Activated CD8-positive, alpha-beta T cell treated with anti-CD3 and anti-CD28 coated beads for 36 hours (primary cell): ENCODE results near the gene TTC24. TPM values are rescaled to one million over a fixed set of nuclear protein-coding genes. Genes with fewer than 3 reads are reported as not detected.
"Not testable (repeated sequence)": the region's sequence is repeated elsewhere in the genome, so short reads cannot be mapped to it uniquely, and the experiment has no call there.

Experiments
- ATAC-seq: fragments of 200-7000 bp; cut with Tn5 transposase; one replicate; pipeline ENCODE4 v1.10.0; 2021; ENCODE audit warnings: mild to moderate bottlenecking, moderate library complexity
- CTCF ChIA-PET: fragments of 350-600 bp; sonication (Branson Sonifier 250); formaldehyde crosslinking; loops from one replicate; lab custom pipeline; 2021; ENCODE audit warnings: antibody characterized with exemption; lab: Charles Lee
- POLR2A ChIA-PET: fragments of 350-600 bp; sonication (Branson Sonifier 250); formaldehyde crosslinking; loops from one replicate; lab custom pipeline; 2021; ENCODE audit warnings: antibody characterized with exemption; lab: Charles Lee
- DNase-seq: peaks from one replicate; pipeline ENCODE4 v3.0.0-alpha.2; 2020
- H3K27ac Mint-ChIP-seq: one replicate; pipeline ENCODE4 v1.8.0; 2021; ENCODE audit warnings: mild to moderate bottlenecking, mixed read lengths
- H3K27me3 Mint-ChIP-seq: one replicate; pipeline ENCODE4 v1.8.0; 2021; ENCODE audit warnings: mixed read lengths
- H3K36me3 Mint-ChIP-seq: one replicate; pipeline ENCODE4 v1.8.0; 2021; ENCODE audit warnings: low read depth, mixed read lengths
- H3K4me1 Mint-ChIP-seq: one replicate; pipeline ENCODE4 v1.8.0; 2021; ENCODE audit warnings: low read depth, mixed read lengths
- H3K4me3 Mint-ChIP-seq: one replicate; pipeline ENCODE4 v1.8.0; 2021; ENCODE audit warnings: mild to moderate bottlenecking, moderate library complexity, mixed read lengths
- H3K9me3 Mint-ChIP-seq: one replicate; pipeline ENCODE4 v1.8.0; 2021; ENCODE audit warnings: mixed read lengths
- CTCF ChIP-seq: fragments of 200-600 bp; IDR thresholded peaks from one replicate; pipeline ENCODE4 v1.8.0; 2022; ENCODE audit warnings: antibody characterized with exemption, mild to moderate bottlenecking
- intact Hi-C: fragments of 100-400 bp; cut with micrococcal nuclease; formaldehyde crosslinking; loops from one replicate; pipeline ENCODE4 v1.10.0; 2022
- total RNA-seq, 2 experiments: library from RNA; stranded (reverse); gene quantifications; one replicate each; pipeline ENCODE4 v1.2.3, GENCODE V29; 2021

TTC24 gene
- total RNA-seq, 2 experiments from 2014 or later = 19.8 to 20.2 TPM

GRCh38 chr1:156627313-156627880, 47.9 kb downstream of the TTC24 start:
- TF ChIP-seq CTCF = peak; percentile 66
- H3K4me1 Mint-ChIP-seq = peaks cover 10% of the 10 kb centered on the region
- peaks cover 43% of the 10 kb centered on the region for H3K27me3 Mint-ChIP-seq
- ChIA-PET POLR2A (interaction anchor here (0.6 to 1.1 kb wide), 3 partner anchors 18 to 78 kb away, joined by 3 read pairs; partner anchors contain the start of gene CRABP2), CTCF (interaction anchor here (0.6 to 12.4 kb wide), 41 partner anchors 8 to 334 kb away, joined by 3 to 273 read pairs (median 4); partner anchors contain the start of genes BCAN, CRABP2, HAPLN2 and IQGAP3)
- no peaks in the 10 kb centered on the region for H3K36me3 Mint-ChIP-seq
- H3K4me3 Mint-ChIP-seq = no peak overlapping the region
- H3K9me3 Mint-ChIP-seq = no peaks in the 10 kb centered on the region
- ATAC-seq (peak; percentile 45), DNase-seq (peak; percentile 60)
- intact Hi-C loops = no loop called here
- H3K27ac Mint-ChIP-seq = no peak overlapping the region

GRCh38 chr1:156629823-156630449, 50.4 kb downstream of the TTC24 start:
- Mint-ChIP-seq H3K4me1 (peaks cover 6% of the 10 kb centered on the region), H3K9me3 (no peaks in the 10 kb centered on the region), H3K27me3 (peaks cover 35% of the 10 kb centered on the region), H3K4me3 (no peak overlapping the region), H3K27ac (no peak overlapping the region), H3K36me3 (no peaks in the 10 kb centered on the region)
- intact Hi-C loops = no loop called here
- no peak for DNase-seq
- no peak for ATAC-seq
- POLR2A ChIA-PET = interaction anchor here (1.1 kb wide), 1 partner anchor 55 kb away, joined by 3 read pairs; no protein-coding TSS in a partner anchor
- CTCF ChIA-PET = interaction anchor here (1.2 to 12.4 kb wide), 7 partner anchors 14 to 244 kb away, joined by 3 to 273 read pairs (median 4); partner anchors contain the start of genes BCAN and NES
- TF ChIP-seq CTCF = no peak

GRCh38 chr1:156631152-156631551, 51.6 kb downstream of the TTC24 start:
- DNase-seq, intact Hi-C loops, H3K4me3 Mint-ChIP-seq, H3K27ac Mint-ChIP-seq, H3K36me3 Mint-ChIP-seq, ATAC-seq, H3K4me1 Mint-ChIP-seq, H3K9me3 Mint-ChIP-seq: not testable (repeated sequence)
- CTCF ChIA-PET = interaction anchor here (1.2 to 12.4 kb wide), 6 partner anchors 17 to 95 kb away, joined by 3 to 273 read pairs (median 4); no protein-coding TSS in a partner anchor
- peaks cover 30% of the 10 kb centered on the region for H3K27me3 Mint-ChIP-seq
- POLR2A ChIA-PET = interaction anchor here (1.3 kb wide), 1 partner anchor 19 kb away, joined by 4 read pairs; no protein-coding TSS in a partner anchor

- intact Hi-C loops = no loop called here
- H3K36me3 Mint-ChIP-seq = no peaks in the 10 kb centered on the region
- H3K9me3 Mint-ChIP-seq = no peaks in the 10 kb centered on the region
- POLR2A ChIA-PET = interaction anchor here (0.6 to 1.0 kb wide), 2 partner anchors 26 to 115 kb away, joined by 3 to 4 read pairs; no protein-coding TSS in a partner anchor
- no peak overlapping the region for H3K27ac Mint-ChIP-seq
- CTCF ChIA-PET = interaction anchor here (2.1 to 12.4 kb wide), 2 partner anchors 26 to 57 kb away, joined by 8 to 273 read pairs; no protein-coding TSS in a partner anchor
- ATAC-seq (no peak), DNase-seq (no peak)
- no peaks in the 10 kb centered on the region for H3K4me1 Mint-ChIP-seq
- no peak for TF ChIP-seq CTCF
- no peak overlapping the region for H3K4me3 Mint-ChIP-seq
- peaks cover 32% of the 10 kb centered on the region for H3K27me3 Mint-ChIP-seq
Measured at GRCh38 chr1:156632355-156632754, 52.8 kb downstream of the TTC24 start.

Other genes with a start within 250 kb of the TTC24 start
- gene CCT3, start 241.4 kb upstream of the TTC24 start, total RNA-seq = 100 to 1,000 TPM; 379 to 388 TPM
- under 1 TPM in 1 of 2 experiments, not detected in 1; 0.72 TPM for gene TSACC, start 241.2 kb upstream of the TTC24 start, total RNA-seq
- gene RHBG, start 210.5 kb upstream of the TTC24 start, total RNA-seq = not detected
- gene MEF2D, start 78.9 kb upstream of the TTC24 start, total RNA-seq = 10 to 100 TPM; 35.3 to 35.8 TPM
- gene IQGAP3, start 7.2 kb upstream of the TTC24 start, total RNA-seq = 10 to 100 TPM; 14.4 to 14.9 TPM
- 10 to 100 TPM; 65.4 to 68.6 TPM for gene NAXE, start 12.1 kb downstream of the TTC24 start, total RNA-seq
- gene GPATCH4, start 21.8 kb downstream of the TTC24 start, total RNA-seq = 10 to 100 TPM; 50.7 to 51.0 TPM
- gene HAPLN2, start 39.7 kb downstream of the TTC24 start, total RNA-seq = not detected
- not detected for gene BCAN, start 62.4 kb downstream of the TTC24 start, total RNA-seq
- not detected for gene NES, start 97.7 kb downstream of the TTC24 start, total RNA-seq
- under 1 TPM; 0.78 to 0.90 TPM for gene CRABP2, start 125.9 kb downstream of the TTC24 start, total RNA-seq
- 10 to 100 TPM; 32.3 to 32.5 TPM for gene METTL25B, start 148.7 kb downstream of the TTC24 start, total RNA-seq
- gene ISG20L2, start 149.0 kb downstream of the TTC24 start, total RNA-seq = 10 to 100 TPM; 40.6 to 44.5 TPM
- 10 to 100 TPM; 84.2 to 93.6 TPM for gene MRPL24, start 161.4 kb downstream of the TTC24 start, total RNA-seq
- gene HDGF, start 172.0 kb downstream of the TTC24 start, total RNA-seq = 100 to 1,000 TPM; 232 to 235 TPM
- gene PRCC, start 187.8 kb downstream of the TTC24 start, total RNA-seq = 10 to 100 TPM; 69.8 to 70.6 TPM
- 100 to 1,000 TPM; 297 to 315 TPM for gene SH2D2A, start 237.1 kb downstream of the TTC24 start, total RNA-seq